22Rv1 (cell line): ENCODE data around the gene ADCYAP1R1.

Experiments
- CTCF ChIP-seq: fragments of 450-650 bp; IDR thresholded peaks from 2 replicates; pipeline ENCODE4 v1.5.1; 2017; ENCODE audit warnings: mild to moderate bottlenecking
- ZFX ChIP-seq: fragments of 450-650 bp; IDR thresholded peaks from 2 replicates; pipeline ENCODE4 v1.6.1; 2017; ENCODE audit warnings: antibody characterized with exemption, borderline replicate concordance

- TF ChIP-seq CTCF (no peak), ZFX (no peak)
These were observed 7.6 kb upstream of the ADCYAP1R1 start for GRCh38 chr7:31044529-31044928.
